OCI-LY7 (cell line): Measurements from ENCODE around the gene ARFGAP3.

ENCODE experiments used
- CTCF ChIP-seq: fragments of 200-600 bp; sonication (generic); conservative IDR thresholded peaks from 2 replicates; pipeline ENCODE4 v1.5.1; 2014; ENCODE audit warnings: mild to moderate bottlenecking, antibody characterized with exemption, low read length, moderate library complexity, mixed read lengths
- EZH2phosphoT487 ChIP-seq: fragments of 200-600 bp; sonication (generic); IDR thresholded peaks from 2 replicates; pipeline ENCODE4 v1.6.1; 2018; ENCODE audit warnings: low read depth, borderline replicate concordance, mild to moderate bottlenecking, mixed run types, antibody characterized with exemption, low read length, moderate library complexity, mixed read lengths

GRCh38 chr22:42816336-42816735 lies 40.7 kb downstream of the ARFGAP3 start:
- TF ChIP-seq CTCF: no peak
- TF ChIP-seq EZH2phosphoT487: no peak
